GM23338 (cell line): ENCODE data around the gene MIPEP. TPM values are rescaled to one million over a fixed set of nuclear protein-coding genes. Genes with fewer than 3 reads are reported as not detected.

Source experiments
- ATAC-seq: fragments of 200-7000 bp; cut with Tn5 transposase; 3 replicates; pipeline ENCODE4 v1.9.1; 2020
- DNase-seq: peaks from one replicate; pipeline ENCODE4 v3.0.0-alpha.2; 2015; ENCODE audit warnings: low spot score
- H2AFZ ChIP-seq: fragments of 200-600 bp; sonication (generic); 2 replicates; pipeline ENCODE4 v1.8.0; 2016; ENCODE audit warnings: antibody characterized with exemption, mild to moderate bottlenecking, moderate library complexity
- H3F3A ChIP-seq: fragments of 200-600 bp; sonication (generic); replicated peaks from 2 replicates; pipeline ENCODE4 v1.8.0; 2017; ENCODE audit warnings: antibody characterized with exemption, mixed run types, low read depth
- H3K27ac ChIP-seq: fragments of 200-600 bp; sonication (generic); 2 replicates; pipeline ENCODE4 v1.6.1; 2016; ENCODE audit warnings: low read depth
- H3K27me3 ChIP-seq: fragments of 200-600 bp; sonication (generic); 2 replicates; pipeline ENCODE4 v1.8.0; 2016; ENCODE audit warnings: mild to moderate bottlenecking, mixed run types, moderate library complexity; ENCODE audit not compliant: insufficient read depth
- H3K36me3 ChIP-seq: fragments of 200-600 bp; sonication (generic); 2 replicates; pipeline ENCODE4 v1.8.0; 2016; ENCODE audit warnings: mild to moderate bottlenecking; ENCODE audit not compliant: insufficient read depth
- H3K4me1 ChIP-seq: fragments of 200-600 bp; sonication (generic); 2 replicates; pipeline ENCODE4 v1.8.0; 2016; ENCODE audit warnings: mild to moderate bottlenecking, moderate library complexity; ENCODE audit not compliant: insufficient read depth
- H3K4me2 ChIP-seq: fragments of 200-600 bp; sonication (generic); 2 replicates; pipeline ENCODE4 v1.7.1; 2017; ENCODE audit warnings: mixed run types
- H3K4me3 ChIP-seq: fragments of 200-600 bp; sonication (generic); 2 replicates; pipeline ENCODE4 v1.6.1; 2016; ENCODE audit warnings: mixed run types
- H3K79me2 ChIP-seq: fragments of 200-600 bp; sonication (generic); replicated peaks from 2 replicates; pipeline ENCODE4 v1.8.0; 2017; ENCODE audit warnings: mild to moderate bottlenecking; ENCODE audit not compliant: insufficient read depth
- H3K9me2 ChIP-seq: fragments of 200-600 bp; sonication (generic); 2 replicates; pipeline ENCODE4 v1.8.0; 2017; ENCODE audit not compliant: insufficient read depth
- H4K20me1 ChIP-seq: fragments of 200-600 bp; sonication (generic); replicated peaks from 2 replicates; pipeline ENCODE4 v1.8.0; 2017; ENCODE audit warnings: mild to moderate bottlenecking; ENCODE audit not compliant: insufficient read depth
- H3K27ac Mint-ChIP-seq: 2 replicates; pipeline ENCODE4 v1.8.0; 2020; ENCODE audit warnings: inconsistent platforms, mild to moderate bottlenecking, moderate library complexity, mixed read lengths
- H3K27me3 Mint-ChIP-seq: 3 replicates; pipeline ENCODE4 v1.8.0; 2022; ENCODE audit warnings: low read depth, mild to moderate bottlenecking, moderate library complexity, mixed read lengths, inconsistent platforms; ENCODE audit not compliant: insufficient read depth, poor library complexity
- H3K36me3 Mint-ChIP-seq: 3 replicates; pipeline ENCODE4 v1.8.0; 2021; ENCODE audit warnings: low read depth, mild to moderate bottlenecking, inconsistent platforms, moderate library complexity, mixed read lengths
- H3K4me1 Mint-ChIP-seq: 3 replicates; pipeline ENCODE4 v1.8.0; 2020; ENCODE audit warnings: mild to moderate bottlenecking, inconsistent platforms, mixed read lengths
- H3K4me3 Mint-ChIP-seq: 3 replicates; pipeline ENCODE4 v1.8.0; 2021; ENCODE audit warnings: moderate library complexity, mild to moderate bottlenecking, inconsistent platforms, mixed read lengths
- H3K9me3 Mint-ChIP-seq: 3 replicates; pipeline ENCODE4 v1.8.0; 2020; ENCODE audit warnings: moderate library complexity, mild to moderate bottlenecking, inconsistent platforms, mixed read lengths
- CTCF ChIP-seq, 2 experiments: fragments of 200-600 bp in 1 of 2; sonication (generic) in 1 of 2; conservative IDR thresholded peaks; 2 replicates each; pipeline versions ENCODE4 v1.5.1 to v1.6.1; 2016 to 2017; ENCODE audit warnings: antibody characterized with exemption in 2 of 2, low read depth in 2 of 2, mild to moderate bottlenecking in 2 of 2, moderate library complexity in 1 of 2
- EZH2 ChIP-seq: fragments of 200-600 bp; sonication (generic); IDR thresholded peaks from one replicate; pipeline ENCODE4 v1.8.0; 2017; ENCODE audit warnings: antibody characterized with exemption, mild to moderate bottlenecking, low read depth; ENCODE audit not compliant: unreplicated experiment
- REST ChIP-seq: IDR thresholded peaks from one replicate; pipeline ENCODE4 v1.6.1; 2018; ENCODE audit warnings: antibody characterized with exemption; ENCODE audit not compliant: unreplicated experiment
- ZNF114 ChIP-seq: fragments of 250-450 bp; sonication (Bioruptor Pico); IDR thresholded peaks from 2 replicates; pipeline ENCODE4 v1.5.0; 2020; ENCODE audit warnings: mild to moderate bottlenecking, moderate library complexity
- ZNF462 ChIP-seq: fragments of 250-450 bp; sonication (Bioruptor Pico); IDR thresholded peaks from 2 replicates; pipeline ENCODE4 v1.5.0; 2020; ENCODE audit warnings: mild to moderate bottlenecking, moderate library complexity
- polyA plus RNA-seq: library from polyadenylated mRNA; unstranded; fragments of >200 nt; fragmentation: Nextera tagmentation; extraction: Ambion mirVana; gene quantifications from 2 replicates; pipeline ENCODE4 v1.2.1, GENCODE V29; 2016
- total RNA-seq: library from RNA; depleted of rRNA; stranded (reverse); fragments of >200 nt; shearing (Covaris generic); gene quantifications from 2 replicates; pipeline ENCODE4 v1.2.3, GENCODE V29; 2014

The MIPEP gene
- total and polyA plus RNA-seq, 2 experiments from 2014 or later: 20.8 to 22.5 TPM

- Mint-ChIP-seq H3K36me3 (peaks cover 5% of the 10 kb centered on the region; the same call in 2 of the 3 replicates), H3K9me3 (no peaks in the 10 kb centered on the region), H3K4me1 (peaks cover 8% of the 10 kb centered on the region), H3K27me3 (peaks cover 2% of the 10 kb centered on the region), H3K4me3 (no peak overlapping the region), H3K27ac (no peak overlapping the region)
- no peak overlapping the region for H3K4me3 ChIP-seq
- H3K4me2 ChIP-seq: no peak overlapping the region
- H3K27me3 ChIP-seq: no peaks in the 10 kb centered on the region
- no peaks in the 10 kb centered on the region for H3F3A ChIP-seq
- H3K79me2 ChIP-seq: no peaks in the 10 kb centered on the region
- no peaks in the 10 kb centered on the region for H3K36me3 ChIP-seq
- ATAC-seq (no peak), DNase-seq (no peak)
- TF ChIP-seq CTCF (conservative IDR thresholded peaks at IDR 0.05; ENCODE audit: low read depth in 2 of 2): no peak
- no peak for TF ChIP-seq EZH2
- 0 out of 2 replicates have a peak, but pooled peaks cover 2% of the 10 kb centered on the region for H3K9me2 ChIP-seq
- H3K27ac ChIP-seq: no peak overlapping the region
- H4K20me1 ChIP-seq: no peaks in the 10 kb centered on the region
- no peak overlapping the region for H2AFZ ChIP-seq
- H3K4me1 ChIP-seq: no peaks in the 10 kb centered on the region
Observed at GRCh38 chr13:23858546-23858945, 30.7 kb downstream of the MIPEP start.

GRCh38 chr13:23856008-23856750 lies 33.0 kb downstream of the MIPEP start:
- Histone ChIP-seq H3K4me2 (no peak overlapping the region), H2AFZ (no peak overlapping the region), H3F3A (no peaks in the 10 kb centered on the region), H3K4me1 (no peaks in the 10 kb centered on the region), H3K36me3 (no peaks in the 10 kb centered on the region), H3K4me3 (no peak overlapping the region), H4K20me1 (no peaks in the 10 kb centered on the region), H3K9me2 (0 out of 2 replicates have a peak, but pooled peaks cover 2% of the 10 kb centered on the region), H3K27me3 (no peaks in the 10 kb centered on the region), H3K27ac (no peak overlapping the region), H3K79me2 (no peaks in the 10 kb centered on the region)
- DNase-seq: peak; percentile 51
- H3K27me3 Mint-ChIP-seq: peaks cover 2% of the 10 kb centered on the region
- no peak overlapping the region for H3K27ac Mint-ChIP-seq
- no peaks in the 10 kb centered on the region for H3K9me3 Mint-ChIP-seq
- ATAC-seq: peak; percentile 84
- peaks cover 5% of the 10 kb centered on the region; the same call in 2 of the 3 replicates for H3K36me3 Mint-ChIP-seq
- H3K4me3 Mint-ChIP-seq: no peak overlapping the region
- peaks cover 8% of the 10 kb centered on the region for H3K4me1 Mint-ChIP-seq
- TF ChIP-seq CTCF (conservative IDR thresholded peaks at IDR 0.05; ENCODE audit: low read depth in 2 of 2): no peak
- TF ChIP-seq EZH2: no peak
- no peak for TF ChIP-seq ZNF114
- no peak for TF ChIP-seq REST
- no peak for TF ChIP-seq ZNF462 (CRISPR knock-in tag)
